ENCODE results near the gene IGF2BP2. TPM values are rescaled to one million over a fixed set of nuclear protein-coding genes. Genes with fewer than 3 reads are reported as not detected.

Gene IGF2BP2
- total RNA-seq, 1 experiment from 2014 or later, result 135 TPM

DNA sequence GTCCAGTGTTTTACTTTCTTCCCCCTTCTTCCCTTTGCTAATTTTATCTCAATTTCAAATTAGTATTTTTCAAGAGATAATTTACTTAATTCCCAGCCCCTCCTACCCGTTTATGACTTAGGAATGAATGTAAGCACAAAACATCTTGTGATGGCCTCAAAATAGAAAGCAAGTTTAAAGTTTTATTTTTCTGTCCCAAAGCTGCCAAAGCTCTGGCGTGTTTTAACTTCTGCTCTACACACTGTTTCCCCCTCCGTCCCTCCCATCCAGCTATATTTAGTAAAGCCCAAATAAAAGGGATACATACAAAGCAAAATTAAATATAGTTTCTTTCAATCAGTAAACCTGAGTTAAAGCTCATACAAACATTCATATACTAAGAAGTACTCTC is 59.9 kb downstream of the IGF2BP2 start:
- TF ChIP-seq CBX3 (IDR thresholded peaks at IDR 0.05; ENCODE audit: low read depth), result no peak
- TF ChIP-seq EZH2 (IDR thresholded peaks at IDR 0.05), result no peak
- TF ChIP-seq ZFX (IDR thresholded peaks at IDR 0.05), result no peak
- no peak for TF ChIP-seq CEBPB (IDR thresholded peaks at IDR 0.05; ENCODE audit: low read depth)
- no peak for TF ChIP-seq ZNF274 (IDR thresholded peaks at IDR 0.05; ENCODE audit: low read depth, low read length)
- TF ChIP-seq SIN3A (IDR thresholded peaks at IDR 0.05; ENCODE audit: low read depth), result no peak
- TF ChIP-seq FOSL1 (IDR thresholded peaks at IDR 0.05; ENCODE audit: low read depth), result no peak
- TF ChIP-seq SP1 (IDR thresholded peaks at IDR 0.05; ENCODE audit: low read depth), result no peak
- TF ChIP-seq ELF1 (IDR thresholded peaks at IDR 0.05; ENCODE audit: borderline replicate concordance, low read depth), result no peak
- no peak for TF ChIP-seq EGR1 (IDR thresholded peaks at IDR 0.05; ENCODE audit: low read depth)
- RAD21 ChIA-PET (ENCODE audit: low non-redundant PET in 1 of 2, low total read pairs in 2 of 2, uncharacterized antibody in 2 of 2, unreplicated experiment in 2 of 2), result no interaction called here

DNA sequence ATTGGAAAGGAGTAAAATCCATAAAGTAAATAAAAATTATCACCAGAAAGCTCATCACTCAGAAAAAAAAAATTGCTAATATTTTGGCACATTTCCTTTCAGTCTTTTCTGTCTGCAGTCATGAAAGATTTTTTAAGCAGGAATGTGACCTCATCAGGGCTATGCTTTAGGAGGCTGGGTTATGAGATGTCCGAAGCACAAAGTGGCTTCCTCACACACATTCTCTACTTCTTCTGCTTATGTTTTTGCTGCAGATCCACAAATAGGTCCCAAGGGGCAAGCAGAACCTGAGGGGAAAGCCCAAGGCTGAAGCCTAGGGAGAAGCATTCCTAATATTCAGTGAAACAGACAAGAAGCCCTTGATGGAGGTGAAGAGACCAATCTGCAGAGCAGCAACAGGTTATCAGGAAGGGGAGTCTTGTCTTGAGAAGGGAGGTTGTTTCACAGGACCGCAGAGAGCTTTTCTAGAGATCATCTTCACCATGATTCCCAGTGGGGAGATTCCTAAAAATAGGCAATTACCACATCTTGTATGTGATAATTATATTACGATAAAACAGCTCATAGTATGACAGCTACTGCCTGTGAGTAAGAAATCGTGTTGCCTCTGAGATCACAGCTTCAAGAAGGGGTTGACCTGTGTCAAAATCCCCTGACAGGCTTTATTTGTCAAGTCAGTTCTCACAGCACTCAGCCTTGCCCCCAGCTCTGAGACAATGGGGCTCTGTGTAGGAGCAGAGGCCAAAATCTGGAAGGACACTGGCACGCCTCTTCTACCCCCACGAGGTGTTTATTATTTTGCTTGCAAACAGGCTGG is 60.5 kb downstream of the IGF2BP2 start:
- ChIA-PET CTCF (interaction anchor here (3.7 kb wide), 1 partner anchor 104 kb away, joined by 11 read pairs; no protein-coding TSS in a partner anchor), RAD21 (ENCODE audit: low non-redundant PET in 1 of 2, low total read pairs in 2 of 2, uncharacterized antibody in 2 of 2, unreplicated experiment in 2 of 2) (no interaction called here), POLR2A (no interaction called here)
- intact Hi-C loops (cut with micrococcal nuclease), result no loop called here
- Histone ChIP-seq H3K36me3 (ENCODE audit: control insufficient read depth in 1 of 2, insufficient read depth in 2 of 2, low read length in 2 of 2) (no peaks in the 10 kb centered on the region), H3K4me1 (ENCODE audit: control insufficient read depth in 1 of 2, insufficient read depth in 2 of 2, low read length in 2 of 2) (peaks cover 3 to 42% of the 10 kb centered on the region in 2 experiments; a peak in 3 of 4 replicates), H3K9ac (ENCODE audit: low read length) (no peak overlapping the region), H3K27ac (ENCODE audit: low read depth, low read length) (no peak overlapping the region), H3K4me3 (replicated peaks in 1 of 2; ENCODE audit: low read depth in 1 of 2, low read length in 2 of 2) (no peak overlapping the region), H3K27me3 (ENCODE audit: insufficient read depth, low read length) (no peaks in the 10 kb centered on the region), H3K9me2 (ENCODE audit: insufficient read depth) (no peaks in the 10 kb centered on the region), H2AFZ (ENCODE audit: low read depth, low read length, poor library complexity, severe bottlenecking) (no peak overlapping the region), H3K4me2 (ENCODE audit: low read length) (no peak overlapping the region), H4K20me1 (ENCODE audit: insufficient read depth) (peaks cover 55% of the 10 kb centered on the region), H3K9me3 (ENCODE audit: control insufficient read depth in 1 of 2, insufficient read depth in 1 of 2, low read depth in 1 of 2, low read length in 2 of 2) (no peaks in the 10 kb centered on the region), H3K79me2 (ENCODE audit: insufficient read depth, low read length) (peaks cover 100% of the 10 kb centered on the region)
- DNase-seq (ENCODE audit: low read depth, low spot score) (no peak), ATAC-seq (no peak)
- TF ChIP-seq SP1 (IDR thresholded peaks at IDR 0.05; ENCODE audit: low read depth), result no peak
- BruUV-seq (replicated peaks), result no TSS peak

More for the DNA sequence above, 59.9 kb downstream of the IGF2BP2 start:
- H3K9ac ChIP-seq (ENCODE audit: low read length), result no peak overlapping the region
- H3K36me3 ChIP-seq (ENCODE audit: control insufficient read depth in 1 of 2, insufficient read depth in 2 of 2, low read length in 2 of 2), result no peaks in the 10 kb centered on the region
- no peak overlapping the region for H2AFZ ChIP-seq (ENCODE audit: low read depth, low read length, poor library complexity, severe bottlenecking)
- no peaks in the 10 kb centered on the region for H3K9me2 ChIP-seq (ENCODE audit: insufficient read depth)
- DNase-seq (ENCODE audit: low read depth, low spot score) (no peak), ATAC-seq (no peak)
- H3K27me3 ChIP-seq (ENCODE audit: insufficient read depth, low read length), result no peaks in the 10 kb centered on the region
- peaks cover 100% of the 10 kb centered on the region for H3K79me2 ChIP-seq (ENCODE audit: insufficient read depth, low read length)
- intact Hi-C loops (cut with micrococcal nuclease), result loop anchor here (5.0 kb wide), 1 partner anchor 88 kb away; no protein-coding TSS in a partner anchor
- no peak overlapping the region for H3K4me3 ChIP-seq (replicated peaks in 1 of 2; ENCODE audit: low read depth in 1 of 2, low read length in 2 of 2)
- no peak overlapping the region for H3K27ac ChIP-seq (ENCODE audit: low read depth, low read length)
- H3K4me2 ChIP-seq (ENCODE audit: low read length), result no peak overlapping the region
- no peaks in the 10 kb centered on the region for H3K9me3 ChIP-seq (ENCODE audit: control insufficient read depth in 1 of 2, insufficient read depth in 1 of 2, low read depth in 1 of 2, low read length in 2 of 2)
- ChIA-PET CTCF (interaction anchor here (1.1 to 3.7 kb wide), 2 partner anchors 9 to 105 kb away, joined by 3 to 11 read pairs; no protein-coding TSS in a partner anchor), POLR2A (no interaction called here)
- peaks cover 0 to 38% of the 10 kb centered on the region in 2 experiments; a peak in 2 of 4 replicates for H3K4me1 ChIP-seq (ENCODE audit: control insufficient read depth in 1 of 2, insufficient read depth in 2 of 2, low read length in 2 of 2)
- H4K20me1 ChIP-seq (ENCODE audit: insufficient read depth), result peaks cover 49% of the 10 kb centered on the region
- no TSS peak for BruUV-seq (replicated peaks)

Measured in HCT116 (cell line).